ENCODE results near the gene C14orf132.

Gene C14orf132

GRCh38 chr14:96095581-96096476 lies 56.7 kb downstream of the C14orf132 start:
- H3K27ac ChIP-seq (ENCODE audit: low read length): no peak overlapping the region

GRCh38 chr14:96096639-96097610 lies 57.8 kb downstream of the C14orf132 start:
- H3K4me3 ChIP-seq (ENCODE audit: low read depth in 1 of 2, low read length in 2 of 2): no peak overlapping the region
- H4K20me1 ChIP-seq (ENCODE audit: insufficient read depth, low read length): no peaks in the 10 kb centered on the region
- H3K79me2 ChIP-seq (ENCODE audit: insufficient read depth, low read length): no peaks in the 10 kb centered on the region
- H2AFZ ChIP-seq (ENCODE audit: low read depth, low read length): no peak overlapping the region
- no peaks in the 10 kb centered on the region for H3K4me1 ChIP-seq (ENCODE audit: insufficient read depth, low read length)
- H3K27me3 ChIP-seq (ENCODE audit: insufficient read depth, low read length, poor library complexity): no peaks in the 10 kb centered on the region
- no peaks in the 10 kb centered on the region for H3K9me3 ChIP-seq (ENCODE audit: insufficient read depth, low read length, severe bottlenecking)
- ATAC-seq (ENCODE audit: insufficient read depth, low read depth) (no peak), DNase-seq (no peak)
- H3K27ac ChIP-seq (ENCODE audit: low read length): no peak overlapping the region
- no peaks in the 10 kb centered on the region for H3K36me3 ChIP-seq (ENCODE audit: insufficient read depth, low read length)
- no peak overlapping the region for H3K4me2 ChIP-seq (ENCODE audit: insufficient read depth, low read length)
- TF ChIP-seq EZH2 (IDR thresholded peaks at IDR 0.05; ENCODE audit: borderline replicate concordance, low read depth, low read length, severe bottlenecking): no peak
- TF ChIP-seq CTCF (IDR thresholded peaks at IDR 0.05; ENCODE audit: borderline replicate concordance, extremely low read depth, low read length, poor library complexity, severe bottlenecking): no peak
- H3K9ac ChIP-seq (ENCODE audit: low read depth, low read length): no peak overlapping the region

More at GRCh38 chr14:96095581-96096476, 56.7 kb downstream of the C14orf132 start:
- Histone ChIP-seq H3K27me3 (ENCODE audit: insufficient read depth, low read length, poor library complexity) (no peaks in the 10 kb centered on the region), H3K4me2 (ENCODE audit: insufficient read depth, low read length) (no peak overlapping the region), H3K4me1 (ENCODE audit: insufficient read depth, low read length) (no peaks in the 10 kb centered on the region), H2AFZ (ENCODE audit: low read depth, low read length) (no peak overlapping the region), H3K79me2 (ENCODE audit: insufficient read depth, low read length) (no peaks in the 10 kb centered on the region), H3K9me3 (ENCODE audit: insufficient read depth, low read length, severe bottlenecking) (no peaks in the 10 kb centered on the region), H4K20me1 (ENCODE audit: insufficient read depth, low read length) (no peaks in the 10 kb centered on the region), H3K36me3 (ENCODE audit: insufficient read depth, low read length) (no peaks in the 10 kb centered on the region), H3K9ac (ENCODE audit: low read depth, low read length) (no peak overlapping the region), H3K4me3 (ENCODE audit: low read depth in 1 of 2, low read length in 2 of 2) (no peak overlapping the region)
- no peak for TF ChIP-seq CTCF (IDR thresholded peaks at IDR 0.05; ENCODE audit: borderline replicate concordance, extremely low read depth, low read length, poor library complexity, severe bottlenecking)
- TF ChIP-seq EZH2 (IDR thresholded peaks at IDR 0.05; ENCODE audit: borderline replicate concordance, low read depth, low read length, severe bottlenecking): no peak
- no peak for DNase-seq
- ATAC-seq (ENCODE audit: insufficient read depth, low read depth): no peak

GRCh38 chr14:96097752-96098151 lies 58.6 kb downstream of the C14orf132 start:
- no peaks in the 10 kb centered on the region for H4K20me1 ChIP-seq (ENCODE audit: insufficient read depth, low read length)
- no peak overlapping the region for H2AFZ ChIP-seq (ENCODE audit: low read depth, low read length)
- no peaks in the 10 kb centered on the region for H3K36me3 ChIP-seq (ENCODE audit: insufficient read depth, low read length)
- no peaks in the 10 kb centered on the region for H3K79me2 ChIP-seq (ENCODE audit: insufficient read depth, low read length)
- ATAC-seq (ENCODE audit: insufficient read depth, low read depth): no peak
- H3K4me2 ChIP-seq (ENCODE audit: insufficient read depth, low read length): no peak overlapping the region
- no peaks in the 10 kb centered on the region for H3K9me3 ChIP-seq (ENCODE audit: insufficient read depth, low read length, severe bottlenecking)
- no peak overlapping the region for H3K27ac ChIP-seq (ENCODE audit: low read length)
- no peak overlapping the region for H3K4me3 ChIP-seq (ENCODE audit: low read depth in 1 of 2, low read length in 2 of 2)
- H3K9ac ChIP-seq (ENCODE audit: low read depth, low read length): no peak overlapping the region
- no peak for DNase-seq
- H3K27me3 ChIP-seq (ENCODE audit: insufficient read depth, low read length, poor library complexity): no peaks in the 10 kb centered on the region
- TF ChIP-seq CTCF (IDR thresholded peaks at IDR 0.05; ENCODE audit: borderline replicate concordance, extremely low read depth, low read length, poor library complexity, severe bottlenecking) (no peak), EZH2 (IDR thresholded peaks at IDR 0.05; ENCODE audit: borderline replicate concordance, low read depth, low read length, severe bottlenecking) (no peak)
- H3K4me1 ChIP-seq (ENCODE audit: insufficient read depth, low read length): no peaks in the 10 kb centered on the region
